GM10248 (cell line): ENCODE results near the gene TNIK.

Experiments
- CTCF ChIA-PET: fragments of 300-600 bp; sonication (Branson Sonifier 250); formaldehyde crosslinking; extraction: SDS; loops from one replicate; lab custom pipeline; 2021; ENCODE audit warnings: antibody characterized with exemption; lab: Yijun Ruan, JAX
- POLR2A ChIA-PET: fragments of 350-650 bp; sonication (Branson Sonifier 250); formaldehyde crosslinking; extraction: SDS; loops from one replicate; lab custom pipeline; 2020; ENCODE audit warnings: antibody characterized with exemption; lab: Yijun Ruan, JAX
- DNase-seq: peaks from one replicate; pipeline ENCODE4 v3.0.0; 2012; ENCODE audit errors: extremely low spot score
- CTCF ChIP-seq: IDR thresholded peaks from 2 replicates; pipeline ENCODE4 v1.5.1; 2012; ENCODE audit warnings: mild to moderate bottlenecking, low read depth; ENCODE audit errors: extremely low read depth, missing control alignments, control extremely low read depth

The TNIK gene

GRCh38 chr3:171116365-171116764 is 343.8 kb downstream of the TNIK start:
- no peak for TF ChIP-seq CTCF
- ChIA-PET POLR2A (no interaction called here), CTCF (interaction anchor here (2.2 kb wide), 1 partner anchor 26 kb away, joined by 5 read pairs; no protein-coding TSS in a partner anchor)
- no peak for DNase-seq

- ChIA-PET POLR2A (no interaction called here), CTCF (interaction anchor here (2.2 kb wide), 1 partner anchor 25 kb away, joined by 5 read pairs; no protein-coding TSS in a partner anchor)
- no peak for DNase-seq
- no peak for TF ChIP-seq CTCF
Observed at GRCh38 chr3:171115667-171116066, 344.5 kb downstream of the TNIK start.

GRCh38 chr3:171113716-171114115 is 346.5 kb downstream of the TNIK start:
- CTCF ChIA-PET: interaction anchor here (0.7 to 1.0 kb wide), 2 partner anchors 12 to 16 kb away, joined by 3 to 5 read pairs; no protein-coding TSS in a partner anchor
- DNase-seq: no peak
- POLR2A ChIA-PET: no interaction called here
- no peak for TF ChIP-seq CTCF

GRCh38 chr3:171110715-171111114 is 349.5 kb downstream of the TNIK start:
- ChIA-PET CTCF (interaction anchor here (1.0 kb wide), 1 partner anchor 26 kb away, joined by 3 read pairs; no protein-coding TSS in a partner anchor), POLR2A (no interaction called here)
- no peak for DNase-seq

GRCh38 chr3:171108066-171108465 is 352.1 kb downstream of the TNIK start:
- CTCF ChIA-PET: interaction anchor here (2.6 kb wide), 1 partner anchor 18 kb away, joined by 12 read pairs; no protein-coding TSS in a partner anchor
- POLR2A ChIA-PET: no interaction called here
- TF ChIP-seq CTCF: no peak
- no peak for DNase-seq

More at GRCh38 chr3:171110715-171111114, 349.5 kb downstream of the TNIK start:
- TF ChIP-seq CTCF: no peak

GRCh38 chr3:171103185-171103584 is 357.0 kb downstream of the TNIK start:
- no peak for DNase-seq
- ChIA-PET CTCF (interaction anchor here (1.0 kb wide), 1 partner anchor 18 kb away, joined by 3 read pairs; no protein-coding TSS in a partner anchor), POLR2A (no interaction called here)
- TF ChIP-seq CTCF: no peak
